ENCODE measurements around the gene COBLL1. TPM values are rescaled to one million over a fixed set of nuclear protein-coding genes. Genes with fewer than 3 reads are reported as not detected.

Gene COBLL1
- total RNA-seq, 1 experiment from 2014 or later, result 0.89 TPM

DNA sequence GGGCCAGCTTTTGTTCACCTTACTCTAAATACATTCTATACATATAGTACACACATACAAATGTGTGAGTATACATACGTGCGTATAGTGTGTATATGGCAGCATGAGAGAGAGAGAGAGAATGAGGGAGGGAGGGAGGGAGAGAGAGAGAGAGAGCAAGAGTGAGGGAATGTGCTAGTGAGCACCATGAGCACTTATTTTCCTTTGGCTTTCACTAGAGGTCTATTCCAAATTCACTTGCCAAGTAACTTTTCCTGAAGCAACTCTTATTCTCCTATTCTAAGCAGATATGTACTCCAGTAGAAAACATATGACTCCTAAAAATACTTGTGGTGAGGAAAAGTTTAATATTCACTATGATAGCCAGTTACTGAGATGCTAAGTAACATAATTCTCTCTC is 85.7 kb downstream of the COBLL1 start:
- no peaks in the 10 kb centered on the region for H3K36me3 ChIP-seq
- no peak overlapping the region for H3K4me3 ChIP-seq
- H3K9me3 ChIP-seq, result no peaks in the 10 kb centered on the region
- no peaks in the 10 kb centered on the region for H3K27me3 ChIP-seq
- DNase-seq, result no peak

DNA sequence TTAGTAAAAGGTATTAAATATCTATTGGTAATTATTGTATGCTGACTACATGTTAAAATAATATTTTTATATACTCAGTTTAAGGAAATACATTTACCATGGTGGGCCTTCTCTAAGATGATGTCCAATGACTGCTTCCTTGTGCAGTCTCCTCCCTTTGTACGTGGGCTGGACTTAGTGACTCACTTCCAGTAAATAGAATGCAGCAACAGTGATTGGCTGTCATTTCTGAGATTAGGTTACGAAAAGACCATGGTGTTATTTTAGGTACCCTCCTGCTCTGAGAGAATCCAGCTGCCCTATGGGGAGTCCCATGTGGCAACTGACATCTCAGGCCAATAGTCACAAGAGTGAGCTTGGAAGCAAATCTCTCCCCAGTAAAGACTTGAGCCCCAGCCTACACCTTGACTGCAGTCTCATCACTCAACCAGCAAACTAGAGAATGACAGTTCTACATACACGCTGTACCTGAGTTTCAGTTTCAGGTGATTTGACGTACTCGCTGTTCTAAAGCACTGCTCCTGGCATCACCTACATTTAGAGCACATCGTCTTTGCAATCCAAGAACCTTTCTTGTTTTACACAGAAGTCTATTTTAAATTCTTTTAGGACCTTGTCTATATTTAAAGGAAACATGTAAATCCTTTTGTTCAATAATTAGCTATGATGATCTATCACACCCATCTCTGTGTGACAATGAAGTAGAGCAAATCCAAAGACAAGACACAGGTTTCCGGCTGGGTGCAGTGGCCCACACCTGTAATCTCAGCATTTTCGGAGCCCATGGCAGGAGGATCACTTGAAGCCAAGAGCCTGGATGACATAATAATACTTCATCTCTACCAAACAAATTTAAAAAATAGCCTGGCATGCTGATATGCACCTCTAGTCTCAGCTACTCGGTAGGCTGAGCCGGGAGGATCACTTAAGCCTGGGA is 87.2 kb downstream of the COBLL1 start:
- DNase-seq, result no peak
- Histone ChIP-seq H3K27me3 (no peaks in the 10 kb centered on the region), H3K36me3 (no peaks in the 10 kb centered on the region), H3K9me3 (no peaks in the 10 kb centered on the region), H3K4me3 (no peak overlapping the region)

DNA sequence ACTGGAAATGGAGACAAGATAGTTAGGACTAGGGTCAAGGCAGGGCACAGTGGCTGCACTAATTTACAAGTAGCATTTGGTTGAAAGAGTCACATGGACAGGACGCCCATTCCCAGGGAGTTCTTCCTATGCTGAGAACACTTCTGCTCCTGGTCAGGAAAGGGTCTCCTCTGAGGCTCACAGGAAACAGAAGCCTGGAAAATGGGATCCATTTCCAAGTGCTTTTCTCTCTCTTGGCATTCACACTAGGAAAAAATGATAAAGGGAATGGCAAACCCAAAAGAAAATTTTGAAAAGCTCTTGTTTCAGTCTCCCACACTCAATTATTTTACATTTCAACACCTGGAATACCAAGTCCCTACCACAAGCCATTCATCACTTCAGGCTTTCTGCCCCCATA is 88.7 kb downstream of the COBLL1 start:
- H3K4me3 ChIP-seq, result no peak overlapping the region
- no peaks in the 10 kb centered on the region for H3K36me3 ChIP-seq
- H3K27me3 ChIP-seq, result no peaks in the 10 kb centered on the region
- H3K9me3 ChIP-seq, result no peaks in the 10 kb centered on the region
- no peak for DNase-seq

- H3K27me3 ChIP-seq, result no peaks in the 10 kb centered on the region
- no peaks in the 10 kb centered on the region for H3K9me3 ChIP-seq
- H3K36me3 ChIP-seq, result no peaks in the 10 kb centered on the region; the same call in 1 of the 2 replicates
- DNase-seq, result no peak
- H3K4me3 ChIP-seq, result no peak overlapping the region
Observed at GRCh38 chr2:164747783-164748433, 93.7 kb downstream of the COBLL1 start.

GRCh38 chr2:164747140-164747539 is 94.5 kb downstream of the COBLL1 start:
- Histone ChIP-seq H3K36me3 (no peaks in the 10 kb centered on the region; the same call in 1 of the 2 replicates), H3K4me3 (no peak overlapping the region), H3K9me3 (no peaks in the 10 kb centered on the region), H3K27me3 (no peaks in the 10 kb centered on the region)
- DNase-seq, result no peak

DNA sequence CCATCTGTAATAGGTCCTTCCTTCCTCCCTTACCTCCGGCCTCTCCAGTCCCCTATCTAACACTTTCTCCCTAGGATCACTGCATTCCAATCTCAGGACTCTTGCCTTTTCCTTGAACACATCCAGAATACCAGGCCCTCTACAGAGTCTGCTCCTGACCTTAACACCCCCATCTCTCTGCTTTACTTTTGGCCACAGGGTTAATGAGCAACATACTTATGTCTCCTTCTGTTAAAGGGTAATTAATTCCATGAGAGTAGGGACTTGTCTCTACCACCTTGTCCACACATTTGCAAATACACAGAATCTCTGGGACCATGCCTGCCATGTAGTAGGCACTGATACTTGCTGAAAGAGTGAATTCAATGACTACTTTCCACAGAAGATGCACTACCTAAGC is 94.9 kb downstream of the COBLL1 start:
- H3K27me3 ChIP-seq, result no peaks in the 10 kb centered on the region
- DNase-seq, result no peak
- H3K36me3 ChIP-seq, result no peaks in the 10 kb centered on the region; the same call in 1 of the 2 replicates
- no peaks in the 10 kb centered on the region for H3K9me3 ChIP-seq
- no peak overlapping the region for H3K4me3 ChIP-seq

- Histone ChIP-seq H3K36me3 (no peaks in the 10 kb centered on the region; the same call in 1 of the 2 replicates), H3K27me3 (no peaks in the 10 kb centered on the region), H3K9me3 (no peaks in the 10 kb centered on the region), H3K4me3 (no peak overlapping the region)
- DNase-seq, result no peak
Observed at GRCh38 chr2:164745012-164745797, 96.4 kb downstream of the COBLL1 start.

- Histone ChIP-seq H3K27me3 (no peaks in the 10 kb centered on the region), H3K36me3 (no peaks in the 10 kb centered on the region; the same call in 1 of the 2 replicates), H3K9me3 (no peaks in the 10 kb centered on the region), H3K4me3 (no peak overlapping the region)
- DNase-seq, result no peak
Observed at GRCh38 chr2:164742738-164743317, 98.8 kb downstream of the COBLL1 start.

DNA sequence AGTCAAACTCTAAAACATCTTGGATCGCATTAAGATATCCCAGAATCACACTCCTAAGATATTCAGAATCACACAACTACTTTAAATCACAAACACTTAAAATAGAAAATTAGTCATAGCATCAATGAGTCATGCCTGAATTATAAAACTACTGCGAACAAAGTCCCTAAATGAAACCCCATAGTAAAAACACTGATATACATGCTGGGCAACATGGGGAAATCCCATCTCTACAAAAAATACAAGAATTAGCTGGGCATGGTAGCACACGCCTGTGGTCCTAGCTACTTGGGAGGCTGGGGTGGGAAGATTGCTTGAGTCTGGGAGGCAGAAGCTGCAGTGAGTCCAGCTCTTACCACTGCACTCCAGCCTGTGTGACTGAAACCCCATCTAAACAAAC is 101.7 kb downstream of the COBLL1 start:
- no peaks in the 10 kb centered on the region for H3K9me3 ChIP-seq
- no peaks in the 10 kb centered on the region for H3K27me3 ChIP-seq
- no peak for DNase-seq
- no peak overlapping the region for H3K4me3 ChIP-seq
- no peaks in the 10 kb centered on the region; the same call in 1 of the 2 replicates for H3K36me3 ChIP-seq

DNA sequence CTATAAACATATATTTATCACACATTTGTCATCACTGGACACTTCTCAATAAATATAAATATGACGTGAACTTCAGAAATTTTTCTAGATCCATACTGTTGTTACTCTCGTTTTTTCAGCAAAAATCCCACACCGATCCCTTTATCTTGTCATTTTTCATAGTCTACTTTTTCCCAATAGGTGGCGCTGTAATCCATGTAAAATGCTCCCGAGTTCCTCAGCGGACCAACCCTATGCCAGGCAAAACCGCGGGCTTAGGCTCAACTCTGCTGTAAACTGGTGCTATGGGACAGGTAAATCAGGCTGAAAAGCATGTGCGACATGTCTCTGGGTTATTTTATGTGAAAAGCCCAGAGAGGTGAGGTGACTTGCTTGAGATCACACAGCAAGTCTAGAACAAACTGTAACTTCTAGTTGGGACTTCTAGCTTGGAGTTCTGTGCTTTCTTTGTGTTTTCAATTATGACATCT is 104.0 kb downstream of the COBLL1 start:
- Histone ChIP-seq H3K36me3 (no peaks in the 10 kb centered on the region), H3K9me3 (no peaks in the 10 kb centered on the region), H3K27me3 (no peaks in the 10 kb centered on the region), H3K4me3 (no peak overlapping the region)
- DNase-seq, result peak; percentile 41

DNA sequence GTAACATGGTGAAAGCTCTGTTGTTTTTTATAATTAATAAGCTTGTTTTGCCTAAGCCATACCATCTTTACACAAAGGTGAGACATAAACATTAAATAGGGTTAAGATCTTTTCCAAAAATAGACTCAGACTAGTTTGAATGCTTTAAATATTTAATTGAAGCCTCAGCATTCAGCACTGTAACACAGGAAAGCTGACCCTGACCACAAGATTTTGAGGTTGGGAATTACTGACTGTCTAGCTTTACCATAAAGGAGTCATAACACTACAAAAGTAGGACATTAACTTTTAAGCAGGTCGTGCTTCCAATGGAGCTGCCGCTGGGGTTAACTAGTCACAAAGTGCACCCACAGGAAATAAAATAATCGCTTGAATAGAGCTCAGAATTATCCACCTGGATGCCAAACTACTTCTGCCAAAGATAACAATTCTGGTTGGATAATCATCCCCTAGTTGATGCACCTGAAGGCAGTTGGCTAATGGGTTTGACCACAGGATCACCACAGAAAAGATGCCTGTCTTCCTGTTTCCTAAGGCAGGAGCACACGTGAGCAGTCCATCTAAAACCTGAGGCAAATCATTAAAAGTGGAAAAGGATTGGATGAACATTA is 106.2 kb downstream of the COBLL1 start:
- no peak overlapping the region for H3K4me3 ChIP-seq
- no peaks in the 10 kb centered on the region for H3K27me3 ChIP-seq
- no peaks in the 10 kb centered on the region for H3K9me3 ChIP-seq
- no peaks in the 10 kb centered on the region for H3K36me3 ChIP-seq
- DNase-seq, result no peak

DNA sequence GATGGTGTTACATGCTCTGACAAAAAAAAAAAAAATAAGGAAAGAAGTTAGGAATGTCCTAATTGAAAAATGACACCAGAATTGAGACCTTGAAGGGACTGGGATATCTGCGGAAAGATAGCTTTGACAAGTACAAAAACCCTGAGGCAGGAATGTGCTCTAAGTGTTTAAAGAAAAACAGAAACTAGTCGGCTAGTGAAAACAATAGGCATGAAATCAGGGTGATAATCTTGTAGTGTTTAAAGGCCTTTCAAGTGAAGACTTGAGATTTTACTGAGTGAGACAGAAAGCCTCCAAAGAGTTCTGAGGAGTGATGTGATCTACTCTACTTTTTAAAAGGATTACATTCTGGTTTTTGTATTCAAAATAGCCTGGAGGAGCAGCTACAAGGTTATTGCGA is 107.4 kb downstream of the COBLL1 start:
- Histone ChIP-seq H3K9me3 (no peaks in the 10 kb centered on the region), H3K4me3 (no peak overlapping the region), H3K27me3 (no peaks in the 10 kb centered on the region), H3K36me3 (no peaks in the 10 kb centered on the region)
- DNase-seq, result no peak

DNA sequence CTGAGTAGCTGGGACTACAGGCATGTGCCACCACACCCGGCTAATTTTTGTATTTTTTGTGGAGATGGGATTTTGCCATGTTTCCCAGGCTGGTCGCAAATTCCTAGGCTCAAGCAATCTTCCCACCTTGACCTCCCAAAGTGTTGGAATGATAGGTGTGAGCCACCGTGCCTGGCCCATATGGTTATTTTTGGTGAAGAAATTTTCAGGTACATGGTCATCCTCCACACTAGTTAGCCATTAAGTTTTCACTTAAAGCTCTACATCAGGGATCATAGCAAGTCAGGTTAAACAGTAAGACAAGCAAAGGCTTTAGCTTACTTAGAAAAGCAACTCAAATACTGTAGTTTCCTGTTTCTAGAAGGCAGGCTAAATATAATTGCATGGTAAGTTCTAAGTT is 116.1 kb downstream of the COBLL1 start:
- no peaks in the 10 kb centered on the region for H3K9me3 ChIP-seq
- no peak overlapping the region for H3K4me3 ChIP-seq
- H3K36me3 ChIP-seq, result no peaks in the 10 kb centered on the region
- no peak for DNase-seq
- no peaks in the 10 kb centered on the region for H3K27me3 ChIP-seq

DNA sequence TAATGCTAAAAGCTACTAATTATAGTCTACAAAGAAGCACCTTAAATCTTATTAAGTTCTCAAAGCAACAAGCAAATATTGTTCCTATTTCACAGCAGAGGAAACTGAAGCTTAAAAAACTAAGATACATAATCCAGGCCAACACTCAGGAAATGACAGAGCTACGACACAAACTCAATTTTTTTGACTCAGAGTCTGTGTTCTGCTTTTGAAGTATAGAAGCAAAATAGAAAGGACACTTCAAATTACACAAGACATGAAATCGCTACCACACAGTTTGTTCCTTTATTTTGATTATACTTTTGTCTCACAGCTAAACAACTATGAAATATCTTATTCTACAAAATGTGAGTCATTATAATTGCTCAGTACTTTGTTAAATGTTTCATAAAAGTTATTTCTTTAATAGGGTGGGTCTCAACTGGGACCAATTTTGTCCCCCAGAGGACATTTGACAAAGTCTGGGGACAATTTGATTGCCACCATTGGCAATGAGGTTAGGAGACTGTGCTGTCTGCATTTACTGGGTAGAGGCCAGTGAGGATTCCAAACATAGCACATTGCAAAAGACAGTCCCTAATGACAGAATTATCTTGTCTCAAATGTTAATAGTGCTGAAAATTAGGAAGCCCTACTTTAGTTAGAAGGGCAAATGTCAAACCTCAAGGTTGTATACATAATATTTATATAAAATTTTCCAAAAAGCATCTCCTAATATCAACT is 118.8 kb downstream of the COBLL1 start:
- DNase-seq, result no peak
- Histone ChIP-seq H3K4me3 (no peak overlapping the region), H3K36me3 (no peaks in the 10 kb centered on the region), H3K27me3 (no peaks in the 10 kb centered on the region), H3K9me3 (no peaks in the 10 kb centered on the region)

GRCh38 chr2:164721430-164721829 is 120.2 kb downstream of the COBLL1 start:
- H3K27me3 ChIP-seq, result no peaks in the 10 kb centered on the region
- no peak overlapping the region for H3K4me3 ChIP-seq
- H3K9me3 ChIP-seq, result no peaks in the 10 kb centered on the region
- no peaks in the 10 kb centered on the region for H3K36me3 ChIP-seq
- DNase-seq, result no peak

Data from MG63 (cell line).